Sigmoid colon (tissue), 7 donors: ENCODE measurements around the gene SZT2. TPM values are rescaled to one million over a fixed set of nuclear protein-coding genes. Genes with fewer than 3 reads are reported as not detected.

ENCODE experiments used
- DNase-seq: peaks from one replicate; pipeline ENCODE4 v3.0.0-alpha.2; 2019
- H3K27ac ChIP-seq, 4 donors: fragments of 200-600 bp; sonication (generic); one replicate each; pipeline ENCODE4 v1.5.1; 2016 to 2019; ENCODE audit warnings: mild to moderate bottlenecking in 1 of 4
- H3K27me3 ChIP-seq, 3 donors: fragments of 200-600 bp; sonication (generic); one replicate each; pipeline ENCODE4 v1.5.1; 2019; ENCODE audit warnings: mild to moderate bottlenecking in 1 of 3
- H3K36me3 ChIP-seq, 4 donors: fragments of 200-600 bp; sonication (generic); one replicate each; pipeline ENCODE4 v1.5.1; 2016 to 2019
- H3K4me1 ChIP-seq, 4 donors: fragments of 200-600 bp; sonication (generic); one replicate each; pipeline ENCODE4 v1.5.1; 2017 to 2019
- H3K4me3 ChIP-seq, 4 donors: fragments of 200-600 bp; sonication (generic); one replicate each; pipeline ENCODE4 v1.5.1; 2017 to 2019; ENCODE audit warnings: mild to moderate bottlenecking in 2 of 4, moderate library complexity in 1 of 4
- H3K9me3 ChIP-seq, 4 donors: fragments of 200-600 bp in 3 of 4; sonication (generic) in 3 of 4; one replicate each; pipeline versions ENCODE4 v1.5.1 to v1.6.1; 2013 to 2019
- CTCF ChIP-seq, 4 experiments: fragments of 450-650 bp in 3 of 4; fragments of 200-600 bp in 1 of 4; IDR thresholded peaks; one replicate each; pipeline ENCODE4 v1.5.1; 2016 to 2019; ENCODE audit warnings: antibody characterized with exemption in 4 of 4, mild to moderate bottlenecking in 3 of 4, moderate library complexity in 2 of 4
- EP300 ChIP-seq, 4 donors: sonication (generic); formaldehyde crosslinking; IDR thresholded peaks; one replicate each; pipeline ENCODE4 v1.6.1; 2017; ENCODE audit warnings: antibody characterized with exemption in 4 of 4
- POLR2A ChIP-seq, 2 donors: fragments of 450-650 bp; IDR thresholded peaks; one replicate each; pipeline ENCODE4 v1.6.1; 2016; ENCODE audit warnings: antibody characterized with exemption in 2 of 2, mild to moderate bottlenecking in 2 of 2, moderate library complexity in 2 of 2
- POLR2AphosphoS5 ChIP-seq, 4 donors: sonication (generic); formaldehyde crosslinking; IDR thresholded peaks; one replicate each; pipeline ENCODE4 v1.6.1; 2017; ENCODE audit warnings: antibody characterized with exemption in 4 of 4
- WGBS, 2 donors: extraction: QIAGEN DNeasy Blood & Tissue Kit; methylation state at CpG; one replicate each; pipeline ENCODE4 v1.1.7; 2013; 5-methylcytosine and 5-hydroxymethylcytosine counted together
- intact Hi-C: fragments of 100-400 bp; cut with DNase I; formaldehyde crosslinking; loops from one replicate; pipeline ENCODE4 v1.15.1; 2023
- polyA plus RNA-seq, 3 donors: library from polyadenylated mRNA; stranded (reverse); fragments of 200-250 nt; gene quantifications; one replicate each; pipeline ENCODE4 v1.2.3, GENCODE V29; 2013
- total RNA-seq, 4 donors: library from RNA; depleted of rRNA; stranded (reverse); fragments of >200 nt; gene quantifications; one replicate each; pipeline ENCODE4 v1.1.0, GENCODE V29; 2016
- donor health status: healthy with polysubstance abuse.
- donor health status: Bipolar disorder and iron deficiency.
- donor health status: healthy.

SZT2 gene
- total and polyA plus RNA-seq, 7 donors = 4.6 to 47.4 (median 19.3) TPM

GRCh38 chr1:43360616-43361015 lies 29.1 kb upstream of the SZT2 start:
- H3K27me3 ChIP-seq = no peaks in the 10 kb centered on the region
- no peaks in the 10 kb centered on the region for H3K9me3 ChIP-seq
- peaks cover 0 to 19% (median 13%) of the 10 kb centered on the region in 4 donors for H3K4me1 ChIP-seq
- H3K36me3 ChIP-seq = peaks cover 12 to 50% (median 26%) of the 10 kb centered on the region in 4 donors
- H3K27ac ChIP-seq = no peak overlapping the region
- TF ChIP-seq POLR2AphosphoS5 (IDR thresholded peaks at IDR 0.05) = no peak
- no peak overlapping the region for H3K4me3 ChIP-seq
- intact Hi-C loops = no loop called here
- no peak for DNase-seq
- WGBS, 2 donors = 81 to 83% methylated on average over 4 of the region's 4 CpGs

- Histone ChIP-seq H3K9me3 (no peaks in the 10 kb centered on the region), H3K36me3 (peaks cover 12 to 52% (median 27%) of the 10 kb centered on the region in 4 donors), H3K4me3 (no peak overlapping the region), H3K27ac (no peak overlapping the region), H3K4me1 (peaks cover 0 to 29% (median 21%) of the 10 kb centered on the region in 4 donors), H3K27me3 (no peaks in the 10 kb centered on the region)
- no peak for TF ChIP-seq POLR2AphosphoS5 (IDR thresholded peaks at IDR 0.05)
- no peak for TF ChIP-seq CTCF (IDR thresholded peaks at IDR 0.05)
- TF ChIP-seq EP300 (IDR thresholded peaks at IDR 0.05) = no peak
- TF ChIP-seq POLR2A (IDR thresholded peaks at IDR 0.05) = no peak
- 56 to 74% methylated on average over 9 of the region's 9 CpGs for WGBS, 2 donors
- DNase-seq = no peak
- intact Hi-C loops = no loop called here
Measured at GRCh38 chr1:43363283-43363934, 26.3 kb upstream of the SZT2 start.

GRCh38 chr1:43363935-43364525 lies 25.7 kb upstream of the SZT2 start:
- Histone ChIP-seq H3K27ac (no peak overlapping the region), H3K27me3 (no peaks in the 10 kb centered on the region), H3K9me3 (no peaks in the 10 kb centered on the region), H3K36me3 (peaks cover 12 to 52% (median 27%) of the 10 kb centered on the region in 4 donors), H3K4me3 (no peak overlapping the region), H3K4me1 (peaks cover 0 to 32% (median 25%) of the 10 kb centered on the region in 4 donors)
- 80 to 83% methylated on average over 5 of the region's 5 CpGs for WGBS, 2 donors
- no peak for TF ChIP-seq POLR2AphosphoS5 (IDR thresholded peaks at IDR 0.05)
- TF ChIP-seq EP300 (IDR thresholded peaks at IDR 0.05) = no peak
- no peak for TF ChIP-seq POLR2A (IDR thresholded peaks at IDR 0.05)
- TF ChIP-seq CTCF (IDR thresholded peaks at IDR 0.05) = no peak
- no peak for DNase-seq
- intact Hi-C loops = no loop called here

GRCh38 chr1:43365678-43366077 lies 24.0 kb upstream of the SZT2 start:
- no peaks in the 10 kb centered on the region for H3K9me3 ChIP-seq
- intact Hi-C loops = loop anchor here (2.0 kb wide), 1 partner anchor 25 kb away; no protein-coding TSS in a partner anchor
- H3K27ac ChIP-seq = peak overlapping the region; percentile 92 to 96 (median 94)
- H3K36me3 ChIP-seq = peaks cover 12 to 51% (median 27%) of the 10 kb centered on the region in 4 donors
- no peaks in the 10 kb centered on the region for H3K27me3 ChIP-seq
- H3K4me3 ChIP-seq = no peak overlapping the region
- no peak for DNase-seq
- TF ChIP-seq POLR2AphosphoS5 (IDR thresholded peaks at IDR 0.05) (no peak), EP300 (IDR thresholded peaks at IDR 0.05) (no peak), CTCF (IDR thresholded peaks at IDR 0.05) (no peak), POLR2A (IDR thresholded peaks at IDR 0.05) (no peak)
- peaks cover 0 to 29% (median 24%) of the 10 kb centered on the region in 4 donors for H3K4me1 ChIP-seq
- WGBS, 2 donors = 58 to 87% methylated on average over 2 of the region's 2 CpGs

GRCh38 chr1:43366179-43366578 lies 23.5 kb upstream of the SZT2 start:
- Histone ChIP-seq H3K4me3 (peak overlapping the region in 2 of 4 donors; percentile 88 to 89), H3K36me3 (peaks cover 12 to 46% (median 27%) of the 10 kb centered on the region in 4 donors), H3K9me3 (no peaks in the 10 kb centered on the region), H3K4me1 (peaks cover 0 to 29% (median 24%) of the 10 kb centered on the region in 4 donors), H3K27ac (peak overlapping the region; percentile 92 to 96 (median 94)), H3K27me3 (no peaks in the 10 kb centered on the region)
- 12 to 53% methylated on average over 11 of the region's 11 CpGs for WGBS, 2 donors
- no peak for DNase-seq
- TF ChIP-seq CTCF (IDR thresholded peaks at IDR 0.05) (no peak), POLR2A (IDR thresholded peaks at IDR 0.05) (peak in 1 of 2 donors; percentile 71), POLR2AphosphoS5 (IDR thresholded peaks at IDR 0.05) (no peak)
- intact Hi-C loops = loop anchor here (2.0 kb wide), 1 partner anchor 25 kb away; no protein-coding TSS in a partner anchor
